Astrocyte (in vitro differentiated cells and primary cell): Measurements from ENCODE around the gene XRCC6.

Source experiments
- EZH2 ChIP-seq: IDR thresholded peaks from 2 replicates; pipeline ENCODE4 v1.6.1; 2012; ENCODE audit warnings: mild to moderate bottlenecking, low read length, inconsistent platforms; ENCODE audit not compliant: insufficient read depth
- TF ChIP-seq, protein P1 (sequence below): IDR thresholded peaks from 2 replicates; pipeline ENCODE4 v1.5.1; 2011; ENCODE audit warnings: low read depth, mild to moderate bottlenecking, inconsistent platforms, low read length, moderate library complexity; ENCODE audit not compliant: insufficient read depth

DNA sequence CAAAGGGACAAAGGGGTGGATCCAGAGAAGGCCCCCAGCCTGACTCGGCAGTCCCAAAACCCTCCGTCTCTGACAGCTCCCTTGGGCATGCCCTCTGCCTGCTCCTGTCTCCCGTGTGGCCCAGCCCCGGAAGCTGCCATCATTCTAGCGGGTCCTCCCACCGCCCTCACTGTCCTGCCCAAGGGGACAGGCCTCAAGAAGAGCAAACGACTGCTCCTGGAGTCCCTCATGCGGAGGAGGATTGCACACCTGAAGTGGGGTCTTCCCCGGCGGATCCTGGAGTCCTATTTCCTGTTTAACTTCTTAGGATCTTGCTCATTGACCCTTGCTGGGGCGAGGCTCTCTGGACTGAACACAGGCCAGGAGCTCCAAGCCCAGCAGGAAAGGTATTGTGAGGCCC lies 75.6 kb downstream of the XRCC6 start:
- TF ChIP-seq, protein P1, sequence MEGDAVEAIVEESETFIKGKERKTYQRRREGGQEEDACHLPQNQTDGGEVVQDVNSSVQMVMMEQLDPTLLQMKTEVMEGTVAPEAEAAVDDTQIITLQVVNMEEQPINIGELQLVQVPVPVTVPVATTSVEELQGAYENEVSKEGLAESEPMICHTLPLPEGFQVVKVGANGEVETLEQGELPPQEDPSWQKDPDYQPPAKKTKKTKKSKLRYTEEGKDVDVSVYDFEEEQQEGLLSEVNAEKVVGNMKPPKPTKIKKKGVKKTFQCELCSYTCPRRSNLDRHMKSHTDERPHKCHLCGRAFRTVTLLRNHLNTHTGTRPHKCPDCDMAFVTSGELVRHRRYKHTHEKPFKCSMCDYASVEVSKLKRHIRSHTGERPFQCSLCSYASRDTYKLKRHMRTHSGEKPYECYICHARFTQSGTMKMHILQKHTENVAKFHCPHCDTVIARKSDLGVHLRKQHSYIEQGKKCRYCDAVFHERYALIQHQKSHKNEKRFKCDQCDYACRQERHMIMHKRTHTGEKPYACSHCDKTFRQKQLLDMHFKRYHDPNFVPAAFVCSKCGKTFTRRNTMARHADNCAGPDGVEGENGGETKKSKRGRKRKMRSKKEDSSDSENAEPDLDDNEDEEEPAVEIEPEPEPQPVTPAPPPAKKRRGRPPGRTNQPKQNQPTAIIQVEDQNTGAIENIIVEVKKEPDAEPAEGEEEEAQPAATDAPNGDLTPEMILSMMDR, result no peak
- TF ChIP-seq EZH2, result no peak
